Keratinocyte (primary cell): ENCODE data around the gene DDA1. TPM values are rescaled to one million over a fixed set of nuclear protein-coding genes. Genes with fewer than 3 reads are reported as not detected.

Source experiments
- DNase-seq: peaks from one replicate; pipeline ENCODE4 v3.0.0-alpha.2; 2011; ENCODE audit warnings: low read depth, missing footprints, low spot score
- FAIRE-seq: peaks from 2 replicates; lab custom pipeline; 2011; peaks lifted over from hg19 to GRCh38; lab: Jason Lieb, UNC
- H2AFZ ChIP-seq: 2 replicates; pipeline ENCODE4 v1.6.0; 2012; ENCODE audit warnings: low read length, control low read depth, inconsistent platforms; ENCODE audit not compliant: control insufficient read depth
- H3K27ac ChIP-seq: 2 replicates; pipeline ENCODE4 v1.5.1; 2011; ENCODE audit warnings: low read length; ENCODE audit not compliant: control insufficient read depth, insufficient read depth
- H3K27me3 ChIP-seq: 3 replicates; pipeline ENCODE4 v1.6.0; 2011; ENCODE audit warnings: low read length; ENCODE audit not compliant: control insufficient read depth, insufficient read depth; ENCODE audit errors: extremely low read depth
- H3K36me3 ChIP-seq, 2 experiments: 2 replicates in 1 of 2; 3 replicates in 1 of 2; pipeline ENCODE4 v1.5.1; 2011; ENCODE audit warnings: low read length in 2 of 2, mild to moderate bottlenecking in 1 of 2; ENCODE audit not compliant: control insufficient read depth in 2 of 2, insufficient read depth in 2 of 2; ENCODE audit errors: extremely low read depth in 1 of 2
- H3K4me1 ChIP-seq: 3 replicates; pipeline ENCODE4 v1.5.1; 2011; ENCODE audit warnings: low read length; ENCODE audit not compliant: control insufficient read depth, insufficient read depth; ENCODE audit errors: extremely low read depth
- H3K4me2 ChIP-seq: 3 replicates; pipeline ENCODE4 v1.6.0; 2011; ENCODE audit warnings: low read depth, low read length; ENCODE audit not compliant: control insufficient read depth, insufficient read depth; ENCODE audit errors: extremely low read depth
- H3K4me3 ChIP-seq, 3 experiments: fragments of 200-600 bp in 1 of 3; sonication (generic) in 1 of 3; 2 replicates in 2 of 3; 3 replicates in 1 of 3; pipeline ENCODE4 v1.5.1; 2011 to 2016; ENCODE audit warnings: low read length in 3 of 3, mild to moderate bottlenecking in 3 of 3, control low read depth in 2 of 3, inconsistent platforms in 1 of 3, low read depth in 1 of 3, mixed read lengths in 1 of 3, mixed run types in 1 of 3, moderate library complexity in 1 of 3; ENCODE audit not compliant: control insufficient read depth in 2 of 3, insufficient read depth in 2 of 3; ENCODE audit errors: extremely low read depth in 1 of 3
- H3K79me2 ChIP-seq: 2 replicates; pipeline ENCODE4 v1.6.0; 2012; ENCODE audit warnings: low read length; ENCODE audit not compliant: control insufficient read depth, insufficient read depth
- H3K9ac ChIP-seq: 3 replicates; pipeline ENCODE4 v1.6.0; 2011; ENCODE audit warnings: low read length; ENCODE audit not compliant: control insufficient read depth, insufficient read depth; ENCODE audit errors: extremely low read depth
- H3K9me1 ChIP-seq: 3 replicates; pipeline ENCODE4 v1.6.0; 2011; ENCODE audit warnings: low read length; ENCODE audit not compliant: control insufficient read depth, insufficient read depth; ENCODE audit errors: extremely low read depth
- H3K9me3 ChIP-seq: 2 replicates; pipeline ENCODE4 v1.5.1; 2012; ENCODE audit warnings: low read depth, low read length; ENCODE audit not compliant: control insufficient read depth
- H4K20me1 ChIP-seq: 3 replicates; pipeline ENCODE4 v1.6.0; 2011; ENCODE audit warnings: low read length; ENCODE audit not compliant: control insufficient read depth, insufficient read depth; ENCODE audit errors: extremely low read depth
- CTCF ChIP-seq, 3 experiments: IDR thresholded peaks in 1 of 3; conservative IDR thresholded peaks in 1 of 3; optimal IDR thresholded peaks in 1 of 3; 2 replicates in 2 of 3; 3 replicates in 1 of 3; pipeline versions ENCODE3 to v1.5.1; 2011; ENCODE audit warnings: low read length in 3 of 3, mild to moderate bottlenecking in 3 of 3, moderate library complexity in 2 of 3, control low read depth in 1 of 3, inconsistent platforms in 1 of 3; ENCODE audit not compliant: insufficient read depth in 2 of 3; ENCODE audit errors: extremely low read depth in 1 of 3
- EZH2 ChIP-seq: IDR thresholded peaks from one replicate; pipeline ENCODE4 v1.6.1; 2012; ENCODE audit warnings: inconsistent platforms, mild to moderate bottlenecking, low read length, moderate library complexity
- dilution Hi-C: fragments of 300-500 bp; cut with MboI; formaldehyde crosslinking; loops from one replicate; pipeline ENCODE4 v1.7.0; 2020; ENCODE audit warnings: low sequenced_read_pairs; ENCODE audit not compliant: extremely low pct_ligation_motif_present
- polyA plus RNA-seq, 5 experiments: library from polyadenylated mRNA; depleted of rRNA in 3 of 5; stranded (reverse) in 3 of 5; stranded (forward) in 1 of 5; unstranded in 1 of 5; fragments of >200 nt; gene quantifications; 1 replicate in 1 of 5; 2 replicates in 3 of 5; 3 replicates in 1 of 5; pipeline versions ENCODE4 v1.2.1 to v1.2.3, GENCODE V29; 2011 to 2012; ENCODE audit warnings: missing spikeins in 2 of 5, low read depth in 1 of 5, low replicate concordance in 1 of 5

The DDA1 gene
- polyA plus RNA-seq, 1 donor (not counting 4 experiments of a cell fraction or from before 2014, with no cell fraction given), result 59.4 TPM

DNA sequence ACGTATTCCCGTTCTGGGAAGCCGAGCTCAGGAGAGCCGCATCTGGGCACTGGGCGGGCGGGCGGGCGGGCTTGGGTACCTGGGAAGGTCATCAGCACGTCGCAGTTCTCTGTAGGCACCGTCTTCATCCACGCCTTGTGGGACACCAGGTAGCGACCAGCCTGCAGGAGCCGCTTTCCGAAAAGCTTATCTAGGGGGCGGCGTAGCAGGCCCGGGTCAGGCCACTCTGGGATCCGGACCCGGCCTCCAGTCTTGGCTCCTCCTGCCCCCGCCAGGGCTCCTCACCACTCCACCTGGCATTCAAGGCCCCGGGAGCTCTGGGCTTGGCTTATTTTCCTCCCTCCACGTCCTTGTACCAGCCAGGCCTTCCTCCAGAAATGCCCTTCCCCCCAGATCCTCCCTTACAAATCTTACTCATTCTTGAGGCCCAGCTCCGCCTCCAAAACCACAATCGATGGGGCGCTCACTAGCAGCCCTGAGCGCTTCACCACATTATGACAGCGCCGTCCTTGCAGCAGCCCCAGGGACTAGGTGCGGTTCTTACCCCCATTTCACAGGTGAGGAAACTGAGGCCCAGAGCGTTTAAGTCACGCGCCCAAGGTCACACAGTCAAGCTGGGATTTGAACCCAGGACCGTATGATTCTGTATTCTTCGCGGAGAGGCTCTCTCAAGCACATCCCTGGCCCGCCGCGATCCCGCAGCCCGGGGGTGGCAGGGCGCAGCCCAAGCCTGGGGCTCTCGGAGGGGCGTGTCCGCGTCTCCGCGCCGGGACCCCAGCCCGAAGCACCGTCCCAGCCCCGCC, 24.4 kb downstream of the DDA1 start:
- Histone ChIP-seq H3K4me2 (peak overlapping the region; percentile 95), H3K9me3 (no peaks in the 10 kb centered on the region), H3K27me3 (peaks cover 24% of the 10 kb centered on the region), H3K9me1 (no peaks in the 10 kb centered on the region), H3K36me3 (no peaks in the 10 kb centered on the region), H3K27ac (peak overlapping the region; percentile 49), H3K79me2 (peaks cover 5% of the 10 kb centered on the region), H2AFZ (peak overlapping the region; percentile 78), H3K9ac (peak overlapping the region; percentile 62), H4K20me1 (no peaks in the 10 kb centered on the region), H3K4me3 (peak overlapping the region; percentile 48 to 73 (median 70)), H3K4me1 (peaks cover 29% of the 10 kb centered on the region)
- TF ChIP-seq CTCF (optimal IDR thresholded peaks at IDR 0.05 in 1 of 3, IDR thresholded peaks at IDR 0.05 in 1 of 3, conservative IDR thresholded peaks at IDR 0.05 in 1 of 3; ENCODE audit: extremely low read depth in 1 of 3, insufficient read depth in 2 of 3, low read length in 3 of 3), result no peak
- TF ChIP-seq EZH2, result no peak
- dilution Hi-C loops, result no loop called here
- DNase-seq (no peak), FAIRE-seq (no peak)

GRCh38 chr19:17334414-17335409, 25.3 kb downstream of the DDA1 start, which contains the start of gene ANO8:
Gene ANO8, minus strand, starts transcription at chr19:17334855. Its CDS starts 185 bp downstream, at chr19:17334670.
- Histone ChIP-seq H3K9me1 (no peaks in the 10 kb centered on the region), H3K4me1 (peaks cover 23% of the 10 kb centered on the region), H2AFZ (peak within 1 kb of the TSS; percentile 78), H4K20me1 (no peaks in the 10 kb centered on the region), H3K4me3 (peak within 1 kb of the TSS; percentile 48 to 73 (median 70)), H3K9ac (peak within 1 kb of the TSS; percentile 62), H3K79me2 (peaks cover 5% of the 10 kb centered on the region), H3K27ac (peak within 1 kb of the TSS; percentile 49), H3K9me3 (no peaks in the 10 kb centered on the region), H3K36me3 (no peaks in the 10 kb centered on the region), H3K27me3 (peaks cover 15% of the 10 kb centered on the region), H3K4me2 (peak within 1 kb of the TSS; percentile 95)
- no peak for TF ChIP-seq EZH2
- no peak for TF ChIP-seq CTCF (optimal IDR thresholded peaks at IDR 0.05 in 1 of 3, IDR thresholded peaks at IDR 0.05 in 1 of 3, conservative IDR thresholded peaks at IDR 0.05 in 1 of 3; ENCODE audit: extremely low read depth in 1 of 3, insufficient read depth in 2 of 3, low read length in 3 of 3)
- dilution Hi-C loops, result no loop called here
- DNase-seq (no peak), FAIRE-seq (peak; percentile 56)
